Right lobe of liver (tissue), 6 donors: Measurements from ENCODE around the gene SIK2. TPM values are rescaled to one million over a fixed set of nuclear protein-coding genes. Genes with fewer than 3 reads are reported as not detected.

Source experiments
- ATAC-seq, 4 donors: fragments of 200-7000 bp; cut with Tn5 transposase; one replicate each; pipeline ENCODE4 v1.9.1; 2020; ENCODE audit warnings: mild to moderate bottlenecking in 4 of 4, moderate library complexity in 4 of 4
- DNase-seq, 3 donors: peaks; one replicate each; pipeline ENCODE4 v3.0.0-alpha.2; 2020
- H3K27ac ChIP-seq, 3 donors: fragments of 200-600 bp; one replicate each; pipeline ENCODE4 v1.8.0; 2022
- H3K27me3 ChIP-seq, 2 donors: fragments of 200-600 bp; one replicate each; pipeline ENCODE4 v1.8.0; 2022
- H3K36me3 ChIP-seq, 4 donors: fragments of 200-600 bp; sonication (generic) in 1 of 4; one replicate each; pipeline versions ENCODE4 v1.5.1 to v1.8.0; 2017 to 2022; ENCODE audit warnings: control low read depth in 1 of 4
- H3K4me1 ChIP-seq, 4 donors: fragments of 200-600 bp; sonication (generic) in 1 of 4; one replicate each; pipeline versions ENCODE4 v1.5.1 to v1.8.0; 2017 to 2022; ENCODE audit warnings: control low read depth in 1 of 4
- H3K4me3 ChIP-seq, 3 donors: fragments of 200-600 bp; one replicate each; pipeline ENCODE4 v1.8.0; 2022
- H3K9me3 ChIP-seq, 4 donors: fragments of 200-600 bp; sonication (generic) in 1 of 4; one replicate each; pipeline versions ENCODE4 v1.5.1 to v1.8.0; 2017 to 2022; ENCODE audit warnings: control low read depth in 1 of 4
- POLR2A ChIP-seq: fragments of 450-650 bp; IDR thresholded peaks from one replicate; pipeline ENCODE4 v1.6.1; 2017; ENCODE audit warnings: antibody characterized with exemption, mild to moderate bottlenecking
- WGBS: methylation state at CpG from one replicate; pipeline ENCODE4 v1.1.6; 2018; ENCODE audit warnings: low coverage, low lambda C conversion rate; ENCODE audit not compliant: insufficient coverage; ENCODE audit errors: missing lambda C conversion rate; 5-methylcytosine and 5-hydroxymethylcytosine counted together
- intact Hi-C, 2 donors: fragments of 100-400 bp; cut with DNase I; formaldehyde crosslinking; loops; one replicate each; pipeline versions ENCODE4 v1.11.2 to v1.14.1; 2022
- total RNA-seq, 6 experiments: library from RNA; depleted of rRNA in 2 of 6; stranded (reverse); fragments of >200 nt in 2 of 6; fragmentation: NEBNext Ultra II Directional in 3 of 6; extraction: Animal tissue kit (Norgen Biotek cat#: 25700) in 3 of 6; gene quantifications; one replicate each; pipeline versions ENCODE4 v1.1.0 to v1.2.4, GENCODE V29; 2016 to 2023
- TF ChIP-seq, protein P1 (sequence below), 4 donors: fragments of 200-600 bp in 3 of 4; fragments of 450-650 bp in 1 of 4; IDR thresholded peaks; one replicate each; pipeline versions ENCODE4 v1.5.1 to v1.8.0; 2016 to 2022; ENCODE audit warnings: antibody characterized with exemption in 4 of 4, mild to moderate bottlenecking in 2 of 4
- donor health status: DM: no; HTN: yes; CAD: no.
- donor health status: DM: no; HTN: no; CAD: no.
- donor health status: DM: no; HTN: no; CAD: no.
- donor health status: DM: no; HTN: yes; CAD: no.
- donor health status: DM: no; HTN: yes; CAD: no.

Gene SIK2
- total RNA-seq, 6 experiments from 2014 or later: 15.4 to 39.5 (median 26.4) TPM

DNA sequence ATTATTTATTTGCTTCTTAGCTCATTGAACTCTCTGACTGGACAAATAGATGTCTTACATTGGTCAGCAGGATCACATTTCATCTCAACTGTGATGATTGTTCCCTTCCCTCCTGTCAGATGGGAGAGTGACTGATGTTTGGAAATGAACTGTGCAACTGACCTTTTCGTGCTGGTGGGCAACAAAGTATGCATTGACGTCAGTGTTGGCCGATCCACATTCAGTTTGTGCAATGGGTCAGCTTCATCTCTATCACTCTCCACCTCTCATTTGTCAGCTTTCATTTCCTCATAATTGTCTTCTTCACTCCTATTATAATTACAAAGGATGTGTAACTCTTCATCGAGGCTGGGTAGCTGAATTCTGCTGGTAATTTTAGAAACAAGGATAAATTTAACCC, 92.6 kb downstream of the SIK2 start:
- H3K4me1 ChIP-seq: no peaks in the 10 kb centered on the region
- no peak for DNase-seq

DNA sequence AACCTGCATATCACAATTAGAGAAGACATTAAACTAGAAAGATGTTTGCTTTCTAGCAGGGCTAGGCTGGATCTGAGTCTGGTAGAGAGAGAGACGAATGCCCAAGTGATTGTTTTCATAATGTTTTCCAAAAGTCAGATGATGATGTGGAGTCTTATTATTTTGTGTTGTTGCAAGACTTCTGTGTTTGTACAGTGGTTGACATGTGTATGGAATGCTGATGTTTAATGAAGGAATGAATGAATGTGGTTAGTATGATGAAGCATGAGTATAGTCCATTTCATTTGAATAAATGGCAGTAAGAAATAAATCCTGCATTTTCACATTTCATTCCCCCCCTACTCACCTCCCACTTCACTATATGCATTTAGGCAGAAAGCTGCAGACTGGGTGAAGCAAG, 94.3 kb downstream of the SIK2 start:
- WGBS: 64% methylated on average over 1 of the region's 1 CpG
- no peak for ATAC-seq
- no peak for DNase-seq
- H3K9me3 ChIP-seq: no peaks in the 10 kb centered on the region
- H3K27ac ChIP-seq: no peak overlapping the region
- H3K4me3 ChIP-seq: no peak overlapping the region
- TF ChIP-seq POLR2A: no peak
- TF ChIP-seq, protein P1, sequence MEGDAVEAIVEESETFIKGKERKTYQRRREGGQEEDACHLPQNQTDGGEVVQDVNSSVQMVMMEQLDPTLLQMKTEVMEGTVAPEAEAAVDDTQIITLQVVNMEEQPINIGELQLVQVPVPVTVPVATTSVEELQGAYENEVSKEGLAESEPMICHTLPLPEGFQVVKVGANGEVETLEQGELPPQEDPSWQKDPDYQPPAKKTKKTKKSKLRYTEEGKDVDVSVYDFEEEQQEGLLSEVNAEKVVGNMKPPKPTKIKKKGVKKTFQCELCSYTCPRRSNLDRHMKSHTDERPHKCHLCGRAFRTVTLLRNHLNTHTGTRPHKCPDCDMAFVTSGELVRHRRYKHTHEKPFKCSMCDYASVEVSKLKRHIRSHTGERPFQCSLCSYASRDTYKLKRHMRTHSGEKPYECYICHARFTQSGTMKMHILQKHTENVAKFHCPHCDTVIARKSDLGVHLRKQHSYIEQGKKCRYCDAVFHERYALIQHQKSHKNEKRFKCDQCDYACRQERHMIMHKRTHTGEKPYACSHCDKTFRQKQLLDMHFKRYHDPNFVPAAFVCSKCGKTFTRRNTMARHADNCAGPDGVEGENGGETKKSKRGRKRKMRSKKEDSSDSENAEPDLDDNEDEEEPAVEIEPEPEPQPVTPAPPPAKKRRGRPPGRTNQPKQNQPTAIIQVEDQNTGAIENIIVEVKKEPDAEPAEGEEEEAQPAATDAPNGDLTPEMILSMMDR (IDR thresholded peaks at IDR 0.05): no peak
- H3K4me1 ChIP-seq: no peaks in the 10 kb centered on the region
- intact Hi-C loops: no loop called here
- H3K36me3 ChIP-seq: peaks cover 0 to 4% (median 2%) of the 10 kb centered on the region in 4 donors
- H3K27me3 ChIP-seq: no peaks in the 10 kb centered on the region

More for the DNA sequence above, 92.6 kb downstream of the SIK2 start:
- no peaks in the 10 kb centered on the region for H3K9me3 ChIP-seq
- no peak overlapping the region for H3K4me3 ChIP-seq
- peak in 3 of 4 donors; percentile 32 to 69 (median 42) for ATAC-seq
- intact Hi-C loops: no loop called here
- 30% methylated on average over 4 of the region's 4 CpGs for WGBS
- no peaks in the 10 kb centered on the region for H3K27me3 ChIP-seq
- no peak for TF ChIP-seq POLR2A
- TF ChIP-seq, protein P1 (IDR thresholded peaks at IDR 0.05): no peak
- H3K36me3 ChIP-seq: peaks cover 0 to 5% (median 0%) of the 10 kb centered on the region in 4 donors
- no peak overlapping the region for H3K27ac ChIP-seq

DNA sequence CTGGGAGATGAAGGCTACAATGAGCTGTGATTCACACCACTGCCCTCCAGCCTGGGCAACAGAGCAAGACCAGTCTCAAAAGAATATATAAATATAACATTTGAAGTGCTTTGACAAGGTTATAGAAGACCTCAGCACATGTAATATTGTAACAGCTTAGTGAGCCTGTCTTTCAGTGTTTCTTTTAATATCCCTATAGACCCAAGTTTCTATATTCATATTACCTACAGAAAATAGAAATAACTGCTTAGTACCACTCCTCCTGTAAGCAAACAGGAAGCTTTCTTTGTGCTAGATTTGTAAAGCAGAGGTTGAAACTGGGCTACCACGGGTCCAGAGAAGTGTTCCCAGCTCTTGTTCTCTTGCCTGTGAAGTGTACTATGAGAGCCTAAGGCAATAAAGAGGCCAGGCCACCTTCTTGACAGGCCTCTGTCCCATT, 95.7 kb downstream of the SIK2 start:
- intact Hi-C loops: no loop called here
- no peak overlapping the region for H3K4me3 ChIP-seq
- no peaks in the 10 kb centered on the region for H3K4me1 ChIP-seq
- TF ChIP-seq, protein P1 (IDR thresholded peaks at IDR 0.05): no peak
- TF ChIP-seq POLR2A: no peak
- H3K9me3 ChIP-seq: no peaks in the 10 kb centered on the region
- peaks cover 0 to 17% (median 6%) of the 10 kb centered on the region in 4 donors for H3K36me3 ChIP-seq
- H3K27me3 ChIP-seq: no peaks in the 10 kb centered on the region
- 60% methylated on average over 1 of the region's 1 CpG for WGBS
- no peak for ATAC-seq
- no peak overlapping the region for H3K27ac ChIP-seq
- no peak for DNase-seq

DNA sequence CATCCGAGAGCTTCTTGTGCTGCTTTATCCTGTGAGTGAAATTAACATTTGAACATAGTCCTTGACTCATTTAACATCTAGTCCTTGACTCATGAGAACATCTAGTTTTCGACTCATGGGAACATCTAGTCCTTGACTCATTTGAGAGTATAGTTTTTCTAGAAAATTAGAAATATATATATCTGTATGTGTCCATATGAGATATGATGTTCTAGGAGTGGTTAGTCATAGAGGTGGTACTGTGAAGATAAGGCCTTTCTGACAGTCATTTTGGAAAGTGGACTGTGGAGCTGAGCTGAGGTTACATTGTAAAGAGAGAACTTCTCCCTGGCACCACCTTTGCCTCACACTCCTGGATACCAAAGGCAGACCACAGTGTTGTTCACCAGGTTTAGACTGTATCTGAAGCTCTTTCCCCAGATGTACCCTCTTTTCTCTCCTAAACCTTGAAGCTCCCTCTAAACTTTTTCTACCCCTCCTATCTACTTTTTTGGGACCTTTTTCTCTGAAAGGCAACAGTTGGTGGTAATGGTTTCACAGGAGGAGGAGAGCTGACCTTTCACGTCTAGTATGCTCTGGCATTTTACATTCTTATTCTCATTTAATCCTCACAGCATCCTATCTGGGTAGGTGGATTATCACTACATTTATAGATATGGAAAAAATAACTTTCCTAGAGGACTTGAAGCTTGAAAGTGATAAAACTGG, 96.8 kb downstream of the SIK2 start:
- H3K27me3 ChIP-seq: no peaks in the 10 kb centered on the region
- H3K27ac ChIP-seq: no peak overlapping the region
- H3K36me3 ChIP-seq: peaks cover 0 to 27% (median 12%) of the 10 kb centered on the region in 4 donors
- H3K4me3 ChIP-seq: no peak overlapping the region
- DNase-seq (no peak), ATAC-seq (peak in 1 of 4 donors; percentile 20)
- intact Hi-C loops: no loop called here
- TF ChIP-seq, protein P1 (IDR thresholded peaks at IDR 0.05): no peak
- no peak for TF ChIP-seq POLR2A
- H3K4me1 ChIP-seq: no peaks in the 10 kb centered on the region
- 93% methylated on average over 3 of the region's 3 CpGs for WGBS
- H3K9me3 ChIP-seq: no peaks in the 10 kb centered on the region
